DMS79 treated with DMSO at 0.1 percent for 48 hours (cell line): Measurements from ENCODE around the gene INAVA.
"Not testable (repeated sequence)": the region's sequence is repeated elsewhere in the genome, so short reads cannot be mapped to it uniquely, and the experiment has no call there.

Experiments
- DNase-seq: peaks from one replicate; lab custom pipeline; 2025; lab: John Stamatoyannopoulos, UW

Gene INAVA

DNA sequence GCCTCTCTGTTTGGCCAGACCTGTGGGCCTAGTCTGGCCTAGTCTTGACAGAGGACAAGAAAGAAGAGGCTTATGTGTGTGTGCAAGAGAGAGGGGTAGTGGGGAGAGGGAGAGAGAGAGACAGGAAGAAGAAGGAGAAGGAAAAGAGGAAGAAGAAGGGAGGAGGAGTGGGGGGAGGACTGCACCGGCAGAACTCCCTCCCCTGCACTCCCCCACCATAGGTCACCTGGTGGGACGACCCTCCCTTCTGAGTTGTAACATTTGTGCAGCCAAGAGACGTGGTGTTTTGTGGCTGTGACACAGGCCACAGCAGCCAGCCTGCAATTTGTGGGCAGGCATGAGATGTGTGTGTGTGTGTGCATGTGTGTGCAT lies 4.3 kb downstream of the INAVA start:
- DNase-seq = no peak

- DNase-seq = no peak
These were observed 4.8 kb downstream of the INAVA start for GRCh38 chr1:200899451-200899915.

- no peak for DNase-seq
These were observed 5.5 kb downstream of the INAVA start for GRCh38 chr1:200899954-200900867.

- DNase-seq = no peak
These were observed 6.2 kb downstream of the INAVA start for GRCh38 chr1:200900877-200901276.

- DNase-seq = no peak
These were observed 6.7 kb downstream of the INAVA start for GRCh38 chr1:200901350-200901749.

DNA sequence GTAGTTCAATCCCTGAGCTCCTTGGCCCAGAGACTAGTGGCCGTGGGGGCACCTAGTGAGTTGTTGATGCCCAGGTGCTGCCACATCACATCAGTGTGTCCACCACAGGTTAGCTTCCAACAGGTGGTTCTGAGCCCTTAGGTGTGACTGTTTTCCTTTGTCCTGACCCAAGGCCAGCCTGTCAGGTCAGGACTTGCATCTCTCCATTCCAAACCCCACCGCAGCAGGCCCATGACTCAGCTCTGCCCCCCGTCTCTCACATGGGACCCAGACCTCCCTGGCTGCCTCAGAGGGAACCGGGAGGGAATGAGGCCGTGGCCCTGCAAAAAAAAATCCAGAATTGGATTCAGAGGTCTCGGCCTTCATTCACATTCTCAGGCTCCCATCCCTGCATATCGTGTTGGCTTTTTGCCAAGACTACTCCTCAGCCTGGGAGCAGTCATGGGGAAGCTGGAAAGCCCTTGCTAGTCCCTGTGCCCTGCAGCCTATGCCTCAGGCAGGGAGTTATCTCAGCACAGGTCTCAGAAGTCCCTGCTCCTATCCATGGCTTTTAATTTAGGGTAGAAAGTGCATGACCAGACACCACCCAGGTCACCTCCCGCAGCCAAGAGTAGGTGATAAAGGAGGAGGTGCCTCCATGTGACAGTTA lies 7.2 kb downstream of the INAVA start:
- no peak for DNase-seq

GRCh38 chr1:200903793-200904192 lies 9.1 kb downstream of the INAVA start:
- no peak for DNase-seq

- DNase-seq = no peak
These were observed 10.1 kb downstream of the INAVA start for GRCh38 chr1:200904772-200905171.

DNA sequence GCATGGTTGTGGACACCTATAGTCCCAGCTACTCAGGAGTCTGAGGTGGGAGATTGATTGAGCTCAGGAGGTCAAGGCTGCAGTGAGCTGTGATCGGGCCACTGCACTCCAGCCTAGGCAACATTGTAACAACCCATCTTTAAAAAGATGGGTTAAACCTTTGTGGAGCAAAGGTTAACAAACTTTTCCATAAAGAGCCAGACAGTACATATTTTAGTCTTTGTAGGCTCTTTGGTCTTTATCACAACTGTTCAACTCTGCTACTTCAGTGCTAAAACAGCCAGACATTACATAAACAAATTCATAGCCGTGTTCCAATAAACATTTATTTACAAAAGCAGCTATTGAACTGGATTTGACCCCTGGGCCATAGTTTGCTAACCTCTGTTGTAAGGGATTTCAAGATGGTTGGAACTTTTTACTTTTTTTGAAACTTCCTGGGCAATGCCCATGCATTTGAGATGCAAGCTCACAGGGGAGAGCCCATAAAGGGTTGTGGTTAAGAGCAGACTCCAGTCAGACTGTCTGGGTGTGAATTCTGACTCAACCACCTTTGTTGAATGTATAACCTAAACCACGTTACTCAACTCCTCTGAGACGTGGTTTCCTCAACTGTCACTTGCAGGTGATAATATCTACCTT lies 10.8 kb downstream of the INAVA start:
- no peak for DNase-seq

- DNase-seq = no peak
These were observed 11.8 kb downstream of the INAVA start for GRCh38 chr1:200906491-200906890.

- no peak for DNase-seq
These were observed 13.0 kb downstream of the INAVA start for GRCh38 chr1:200907611-200908097.

GRCh38 chr1:200908191-200908868 lies 13.6 kb downstream of the INAVA start:
- no peak for DNase-seq

DNA sequence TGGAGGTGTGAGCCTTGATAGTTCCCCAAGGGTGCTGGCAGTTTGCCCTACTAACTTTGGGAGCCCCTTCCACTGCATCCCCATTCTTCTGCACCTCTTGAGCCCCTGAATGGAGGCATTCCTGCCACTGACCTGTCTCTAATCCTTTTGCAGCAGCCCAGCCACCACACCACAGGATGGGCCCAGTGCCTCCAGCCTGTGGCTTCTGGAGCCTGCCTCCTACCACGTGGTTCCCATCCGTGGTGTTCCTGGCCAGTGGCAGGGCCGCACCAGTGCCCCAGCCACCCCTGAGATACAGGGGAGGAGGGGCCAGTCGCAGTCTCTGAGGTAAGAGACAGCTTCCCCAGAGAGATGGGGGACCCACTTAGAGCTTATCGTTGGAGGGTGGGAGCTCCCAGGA lies 14.4 kb downstream of the INAVA start:
- no peak for DNase-seq

- no peak for DNase-seq
These were observed 15.1 kb downstream of the INAVA start for GRCh38 chr1:200909757-200910239.

- no peak for DNase-seq
These were observed 16.7 kb downstream of the INAVA start for GRCh38 chr1:200911361-200911760.

- not testable (repeated sequence) for DNase-seq
These were observed 17.2 kb downstream of the INAVA start for GRCh38 chr1:200911936-200912335.

- DNase-seq = no peak
These were observed 18.2 kb downstream of the INAVA start for GRCh38 chr1:200912737-200913407.

DNA sequence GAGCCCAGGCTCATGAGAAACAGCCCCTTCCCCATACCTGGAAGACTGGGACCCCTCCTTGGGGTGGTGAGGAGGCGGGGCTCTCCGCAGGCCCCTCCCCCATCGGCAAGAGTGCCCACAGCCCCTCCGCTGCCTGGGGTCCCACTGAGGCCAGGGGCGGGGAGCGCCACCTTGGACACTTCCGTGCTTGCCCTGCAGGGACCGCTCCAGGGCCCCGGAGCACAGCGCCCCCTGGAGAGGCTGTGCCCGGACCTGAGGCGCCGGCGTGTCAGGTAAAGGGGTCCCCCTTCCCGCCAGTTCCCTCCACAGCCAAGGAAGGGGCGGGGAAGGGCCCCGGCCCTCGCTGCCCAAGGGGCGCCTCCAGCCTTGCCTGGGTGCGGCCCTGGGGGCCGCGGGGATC lies 21.5 kb downstream of the INAVA start:
- no peak for DNase-seq

- no peak for DNase-seq
These were observed 22.0 kb downstream of the INAVA start for GRCh38 chr1:200916681-200917080.

DNA sequence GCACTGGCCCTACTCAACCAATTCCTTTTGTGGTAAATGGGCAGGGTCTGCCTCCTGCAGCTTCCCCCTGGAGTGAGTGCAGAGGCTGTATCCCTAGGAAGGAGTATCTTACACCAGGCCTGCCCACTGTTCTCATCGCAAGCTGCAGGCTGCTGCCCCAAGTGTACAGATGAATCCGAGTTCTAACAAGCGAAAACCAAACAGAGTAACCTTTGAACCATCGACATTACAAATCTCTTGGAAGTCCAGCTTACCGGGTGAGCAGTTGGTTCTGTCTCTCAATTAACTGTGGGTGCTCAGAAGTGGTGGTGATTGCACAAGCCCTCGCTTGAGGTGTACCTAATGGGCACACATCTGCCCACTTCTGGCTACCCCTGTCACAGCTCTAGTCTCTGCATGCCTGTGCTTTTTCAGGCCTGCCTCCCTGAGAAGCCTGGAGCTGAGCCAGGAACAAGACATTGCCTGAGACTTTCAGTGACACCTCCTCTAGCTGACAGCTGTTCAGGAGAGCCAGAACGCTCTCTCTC lies 22.7 kb downstream of the INAVA start:
- peak; percentile 38 for DNase-seq

- no peak for DNase-seq
These were observed 23.3 kb downstream of the INAVA start for GRCh38 chr1:200918006-200918405.
